Endodermal cell (in vitro differentiated cells): ENCODE measurements around the gene GPR84. TPM values are rescaled to one million over a fixed set of nuclear protein-coding genes. Genes with fewer than 3 reads are reported as not detected.
A peak's percentile ranks its signal among the peaks of the same experiment; 100 is the strongest.

Experiments used
- DNase-seq: peaks from one replicate; pipeline ENCODE4 v3.0.0-alpha.2; 2017
- H3K27ac ChIP-seq: 2 replicates; pipeline ENCODE4 v1.5.1; 2013; ENCODE audit warnings: mild to moderate bottlenecking, low read depth, low read length, moderate library complexity
- H3K27me3 ChIP-seq: 2 replicates; pipeline ENCODE4 v1.6.1; 2013; ENCODE audit warnings: mild to moderate bottlenecking, low read length, moderate library complexity; ENCODE audit not compliant: insufficient read depth, control insufficient read depth, poor library complexity, severe bottlenecking
- H3K36me3 ChIP-seq: 2 replicates; pipeline ENCODE4 v1.7.0; 2013; ENCODE audit warnings: mild to moderate bottlenecking, low read length, moderate library complexity; ENCODE audit not compliant: control insufficient read depth, insufficient read depth
- H3K4me1 ChIP-seq: one replicate; pipeline ENCODE4 v1.7.0; 2013; ENCODE audit warnings: low read length; ENCODE audit not compliant: control insufficient read depth, insufficient read depth
- H3K4me3 ChIP-seq: 2 replicates; pipeline ENCODE4 v1.5.1; 2013; ENCODE audit warnings: mild to moderate bottlenecking, low read length, moderate library complexity
- H3K9ac ChIP-seq: 2 replicates; pipeline ENCODE4 v1.6.1; 2013; ENCODE audit warnings: mild to moderate bottlenecking, low read length, moderate library complexity; ENCODE audit not compliant: poor library complexity, severe bottlenecking; ENCODE audit errors: extremely low read depth
- H3K9me3 ChIP-seq: 2 replicates; pipeline ENCODE4 v1.6.1; 2013; ENCODE audit warnings: mild to moderate bottlenecking, low read length, moderate library complexity; ENCODE audit not compliant: control insufficient read depth
- H3K27ac Mint-ChIP-seq: 2 replicates; pipeline ENCODE4 v1.8.0; 2020; ENCODE audit warnings: mixed read lengths
- H3K27me3 Mint-ChIP-seq: 2 replicates; pipeline ENCODE4 v1.8.0; 2021; ENCODE audit warnings: mild to moderate bottlenecking, mixed read lengths; ENCODE audit not compliant: insufficient read depth
- H3K36me3 Mint-ChIP-seq: 2 replicates; pipeline ENCODE4 v1.8.0; 2020; ENCODE audit warnings: low read depth, mixed read lengths
- H3K4me1 Mint-ChIP-seq: 2 replicates; pipeline ENCODE4 v1.8.0; 2020; ENCODE audit warnings: mixed read lengths
- H3K4me3 Mint-ChIP-seq: 2 replicates; pipeline ENCODE4 v1.8.0; 2020; ENCODE audit warnings: mild to moderate bottlenecking, moderate library complexity, mixed read lengths
- H3K9me3 Mint-ChIP-seq: 2 replicates; pipeline ENCODE4 v1.8.0; 2020; ENCODE audit warnings: mild to moderate bottlenecking, mixed read lengths
- CTCF ChIP-seq: fragments of 200-600 bp; sonication (generic); conservative IDR thresholded peaks from 2 replicates; pipeline ENCODE4 v1.5.0; 2021; ENCODE audit warnings: antibody characterized with exemption, mild to moderate bottlenecking
- whole genome bisulfite sequencing, 2 experiments: methylation state at CpG; one replicate each; pipeline versions ENCODE4 v1.1.5 to v1.1.7; 2013; ENCODE audit warnings: missing lambda C conversion rate in 2 of 2, mixed read lengths in 1 of 2; ENCODE audit not compliant: insufficient coverage in 1 of 2, insufficient read length in 1 of 2; 5-methylcytosine and 5-hydroxymethylcytosine counted together
- total RNA-seq, 2 donors: library from RNA; stranded (reverse); fragmentation: NEBNext Ultra II Directional in 1 of 2; extraction: Animal tissue kit (Norgen Biotek cat#: 25700) in 1 of 2; gene quantifications; 2 replicates in 1 of 2; 3 replicates in 1 of 2; pipeline ENCODE4 v1.2.1, GENCODE V29; 2021

The GPR84 gene
- total RNA-seq, 2 donors from 2014 or later, result not detected

GRCh38 chr12:54404061-54405004, 40.0 kb upstream of the GPR84 start:
- H3K4me1 ChIP-seq, result peaks cover 3% of the 10 kb centered on the region
- TF ChIP-seq CTCF, result peak; percentile 99
- no peak overlapping the region for H3K9ac ChIP-seq
- 51 to 68% methylated on average over 7 to 11 of the region's 11 CpGs for WGBS, 2 experiments
- peaks cover 96% of the 10 kb centered on the region for H3K36me3 ChIP-seq
- no peak overlapping the region for H3K4me3 ChIP-seq
- Mint-ChIP-seq H3K9me3 (no peaks in the 10 kb centered on the region), H3K4me3 (no peak overlapping the region), H3K27ac (peak overlapping the region; percentile 62), H3K27me3 (no peaks in the 10 kb centered on the region), H3K36me3 (peaks cover 89% of the 10 kb centered on the region), H3K4me1 (peaks cover 6% of the 10 kb centered on the region)
- no peak overlapping the region for H3K27ac ChIP-seq
- no peaks in the 10 kb centered on the region for H3K9me3 ChIP-seq
- DNase-seq, result peak; percentile 97
- H3K27me3 ChIP-seq, result no peaks in the 10 kb centered on the region

DNA sequence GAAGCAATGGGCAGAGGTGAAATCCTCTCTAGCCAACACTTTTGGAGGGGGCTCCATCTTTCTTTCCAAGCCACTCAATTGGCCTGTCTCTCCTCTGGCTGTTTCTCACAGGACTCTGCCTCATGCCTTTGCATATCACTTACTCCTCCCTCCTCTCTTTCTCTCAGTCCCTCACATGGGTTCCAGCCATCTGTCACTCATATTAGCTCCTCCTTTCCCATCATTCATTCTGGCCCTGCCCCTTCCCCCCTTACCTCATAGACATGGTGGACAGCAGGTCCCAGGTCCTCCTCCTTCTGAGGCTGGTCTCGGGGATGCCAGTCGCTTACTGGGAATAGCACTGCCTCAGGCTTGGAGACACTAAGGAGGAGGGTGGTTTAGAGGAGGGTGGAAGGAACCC, 36.8 kb upstream of the GPR84 start:
- Histone ChIP-seq H3K27ac (no peak overlapping the region), H3K4me1 (peaks cover 3% of the 10 kb centered on the region), H3K4me3 (no peak overlapping the region), H3K9me3 (no peaks in the 10 kb centered on the region), H3K9ac (no peak overlapping the region), H3K36me3 (peaks cover 98% of the 10 kb centered on the region), H3K27me3 (no peaks in the 10 kb centered on the region)
- TF ChIP-seq CTCF, result no peak
- 92% methylated on average over 2 of the region's 2 CpGs; no CpG with 5 or more reads in 1 of the 2 experiments for WGBS, 2 experiments
- peaks cover 6% of the 10 kb centered on the region for H3K4me1 Mint-ChIP-seq
- no peak for DNase-seq
- no peaks in the 10 kb centered on the region for H3K27me3 Mint-ChIP-seq
- H3K9me3 Mint-ChIP-seq, result no peaks in the 10 kb centered on the region
- H3K4me3 Mint-ChIP-seq, result no peak overlapping the region
- peaks cover 88% of the 10 kb centered on the region for H3K36me3 Mint-ChIP-seq
- H3K27ac Mint-ChIP-seq, result no peak overlapping the region

GRCh38 chr12:54398995-54399793, 34.9 kb upstream of the GPR84 start:
- Mint-ChIP-seq H3K36me3 (peaks cover 88% of the 10 kb centered on the region), H3K9me3 (no peaks in the 10 kb centered on the region), H3K27ac (no peak overlapping the region), H3K27me3 (peaks cover under 1% of the 10 kb centered on the region), H3K4me1 (peaks cover 3% of the 10 kb centered on the region), H3K4me3 (no peak overlapping the region)
- H3K27me3 ChIP-seq, result no peaks in the 10 kb centered on the region
- peaks cover 97% of the 10 kb centered on the region for H3K36me3 ChIP-seq
- peaks cover 3% of the 10 kb centered on the region for H3K4me1 ChIP-seq
- no peak overlapping the region for H3K27ac ChIP-seq
- no peaks in the 10 kb centered on the region for H3K9me3 ChIP-seq
- H3K4me3 ChIP-seq, result no peak overlapping the region
- WGBS, 2 experiments, result 67 to 77% methylated on average over 6 to 8 of the region's 8 CpGs
- TF ChIP-seq CTCF, result peak; percentile 99
- no peak overlapping the region for H3K9ac ChIP-seq
- peak; percentile 100 for DNase-seq
